HG03571 (cell line): Measurements from ENCODE around the gene SNURF.
"Not testable (repeated sequence)": the region's sequence is repeated elsewhere in the genome, so short reads cannot be mapped to it uniquely, and the experiment has no call there.

Source experiments
- ATAC-seq: cut with Tn5 transposase; IDR thresholded peaks from one replicate; pipeline ENCODE4 v1.9.1; 2021; ENCODE audit not compliant: unreplicated experiment

The SNURF gene

DNA sequence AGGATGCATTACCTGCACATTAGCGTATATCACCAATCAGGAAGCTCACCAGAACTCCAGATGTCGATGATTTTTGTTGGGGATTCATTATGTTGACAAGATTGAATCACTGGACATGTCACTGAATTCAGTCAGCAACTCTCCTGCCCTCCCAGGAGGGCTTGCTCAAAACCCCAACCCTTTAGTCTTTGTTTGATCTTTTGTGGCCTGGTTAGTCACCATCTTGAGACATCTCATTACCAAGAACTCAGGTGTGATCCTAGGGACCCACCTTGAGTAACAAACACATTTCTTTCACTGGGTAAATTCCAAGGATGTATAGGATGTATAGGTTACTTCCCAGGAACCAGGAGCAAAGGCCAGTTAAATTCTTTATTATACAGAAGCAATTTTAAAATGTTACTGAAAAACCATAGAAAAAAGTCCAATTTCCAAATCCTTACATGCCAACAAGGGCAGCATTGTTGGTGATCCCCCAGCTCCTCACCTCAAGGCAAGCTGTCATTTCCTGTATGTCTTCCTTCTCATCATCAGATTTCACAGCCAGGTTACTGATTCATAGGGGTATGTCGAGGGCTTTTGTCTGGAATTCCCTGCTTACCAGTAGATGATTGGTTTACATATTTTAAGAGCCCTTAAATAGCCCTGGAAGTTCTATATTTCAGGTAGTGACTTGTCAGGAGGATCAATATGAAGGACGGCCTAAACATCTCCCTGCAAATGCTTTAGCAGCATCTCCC is 11.7 kb downstream of the SNURF start:
- ATAC-seq, result no peak

DNA sequence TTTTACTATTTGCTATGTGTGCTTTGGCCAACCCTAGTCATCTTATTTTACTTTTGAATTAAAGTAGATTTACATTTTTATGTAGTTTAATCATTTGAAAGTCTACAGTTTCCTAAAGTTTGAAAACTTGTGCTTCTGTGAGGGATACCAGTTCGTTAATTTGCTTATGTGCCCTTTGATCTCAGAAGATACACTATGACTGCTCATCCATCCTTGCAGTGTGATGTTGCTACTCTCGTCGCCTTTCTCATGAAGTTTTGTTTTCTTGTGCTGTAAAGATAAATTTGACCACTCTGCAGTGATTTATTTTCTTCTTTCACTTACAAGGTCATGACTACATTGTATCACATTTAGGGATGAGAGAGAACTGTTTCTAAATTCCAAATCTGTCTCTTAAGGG is 16.3 kb downstream of the SNURF start:
- no peak for ATAC-seq

DNA sequence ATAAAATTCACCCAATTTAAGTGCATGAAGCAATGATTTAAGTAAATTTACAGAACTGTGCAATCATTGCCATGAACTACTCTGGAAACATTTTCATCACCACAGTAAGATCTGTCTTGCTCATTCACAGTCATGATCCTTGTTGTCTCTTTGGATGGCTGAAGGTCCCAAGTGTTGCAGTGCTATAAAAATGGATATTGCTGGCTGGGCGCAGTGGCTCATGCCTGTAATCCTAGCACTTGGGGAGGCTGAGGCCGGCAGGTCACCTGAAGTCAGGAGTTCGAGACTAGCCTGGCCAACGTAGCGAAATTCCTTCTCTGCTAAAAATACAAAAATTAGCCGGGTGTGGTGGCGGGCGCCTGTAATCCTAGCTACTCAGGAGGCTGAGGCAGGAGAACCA is 17.0 kb downstream of the SNURF start:
- no peak for ATAC-seq

DNA sequence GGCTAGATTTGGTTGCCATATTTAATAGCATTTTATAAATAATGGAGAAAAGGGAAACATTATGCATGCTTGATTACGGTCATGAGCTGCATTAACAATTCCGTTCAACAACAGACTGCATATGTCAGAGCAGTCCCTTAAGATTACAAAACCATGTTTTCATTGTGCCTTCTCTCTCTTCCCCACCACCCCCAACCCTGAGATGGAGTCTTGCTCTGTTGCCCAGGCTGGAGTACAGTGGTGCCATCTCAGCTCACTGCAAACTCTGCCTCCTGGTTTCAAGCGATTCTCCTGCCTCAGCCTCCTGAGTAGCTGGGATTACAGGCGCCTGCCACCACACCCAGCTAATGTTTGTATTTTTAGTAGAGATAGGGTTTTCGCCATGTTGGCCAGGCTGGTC is 17.9 kb downstream of the SNURF start:
- ATAC-seq, result not testable (repeated sequence)

DNA sequence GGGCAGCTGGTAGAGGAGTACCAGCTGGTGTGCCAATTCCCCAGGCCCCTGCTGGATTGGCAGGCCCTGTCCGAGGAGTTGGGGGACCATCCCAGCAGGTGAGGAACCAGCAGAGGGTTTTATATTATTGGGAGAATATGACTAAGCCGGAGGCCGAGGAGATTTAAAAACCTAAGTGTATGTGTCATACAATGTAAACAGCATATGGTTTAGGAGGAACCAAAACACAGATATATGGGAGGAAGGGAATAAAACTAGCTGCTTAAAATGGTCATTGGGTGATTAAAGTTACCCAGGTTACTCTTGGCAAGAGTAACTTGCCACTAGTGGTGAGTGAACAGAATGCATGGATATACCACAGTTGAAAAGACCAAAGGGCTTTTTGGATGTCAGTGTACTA is 22.1 kb downstream of the SNURF start:
- no peak for ATAC-seq

DNA sequence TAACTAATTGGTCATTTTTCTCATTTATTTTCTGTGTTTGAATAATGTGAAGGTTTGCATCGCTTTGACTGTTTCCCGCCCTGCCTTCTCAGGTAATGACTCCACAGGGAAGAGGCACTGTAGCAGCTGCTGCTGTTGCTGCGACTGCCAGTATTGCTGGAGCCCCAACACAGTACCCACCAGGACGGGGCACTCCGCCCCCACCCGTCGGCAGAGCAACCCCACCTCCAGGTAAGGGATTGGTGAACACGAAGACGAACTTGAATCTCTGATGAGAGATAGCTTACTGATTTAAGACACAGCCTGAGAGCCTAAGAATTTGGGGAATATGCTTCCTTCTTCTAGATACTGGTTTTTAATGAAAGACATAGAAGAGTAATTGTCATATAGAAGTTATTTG is 22.9 kb downstream of the SNURF start:
- no peak for ATAC-seq

DNA sequence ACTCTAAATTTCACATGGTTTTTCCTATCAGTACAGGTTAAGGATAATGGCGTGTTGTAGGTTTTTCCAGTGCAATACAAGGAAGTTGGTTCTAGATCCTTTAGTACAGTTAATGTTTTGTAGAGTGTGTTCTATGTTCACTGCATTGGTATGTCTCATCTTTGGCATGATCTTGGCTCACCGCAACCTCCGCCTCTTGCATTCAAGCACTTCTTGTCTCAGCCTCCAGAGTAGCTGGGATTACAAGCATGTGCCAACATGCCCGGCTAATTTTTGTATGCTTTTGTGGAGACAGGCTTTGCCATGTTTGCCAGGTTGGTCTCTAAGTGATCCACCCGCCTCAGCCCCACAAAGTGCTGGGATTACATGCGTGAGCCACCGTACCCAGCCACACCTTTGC is 30.4 kb downstream of the SNURF start:
- no peak for ATAC-seq

DNA sequence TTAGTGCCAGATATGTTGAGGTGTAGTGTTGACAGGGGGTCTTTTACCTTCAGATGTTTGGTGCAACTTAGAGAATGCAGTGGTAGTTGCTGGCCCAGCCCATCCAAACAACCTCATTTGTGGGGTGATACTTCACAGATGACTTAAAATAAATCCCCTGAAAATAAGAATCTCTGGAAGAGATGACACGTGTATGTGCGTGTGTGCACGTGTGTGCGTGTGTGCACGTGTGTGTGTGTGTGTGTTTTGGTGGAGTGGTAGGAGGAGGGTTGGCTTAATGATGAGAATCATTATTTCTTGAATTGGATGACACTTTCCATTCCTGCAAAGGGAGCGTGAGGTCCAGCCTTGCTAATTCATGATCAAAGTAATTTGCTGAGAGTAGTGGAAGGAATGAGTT is 31.9 kb downstream of the SNURF start:
- no peak for ATAC-seq
